H1 (cell line): ENCODE data around the gene ARHGAP1. TPM values are rescaled to one million over a fixed set of nuclear protein-coding genes. Genes with fewer than 3 reads are reported as not detected.

Experiments
- ASH2L ChIP-seq: fragments of 200-600, 300-600 bp; sonication (generic); IDR thresholded peaks from one replicate; pipeline ENCODE4 v1.7.1; 2017; ENCODE audit warnings: low read length
- CBX5 ChIP-seq: fragments of 300-800, 300-1000 bp; sonication (generic); IDR thresholded peaks from 2 replicates; pipeline ENCODE4 v1.7.1; 2016; ENCODE audit warnings: antibody characterized with exemption, low read length, low read depth
- CHD7 ChIP-seq: fragments of 300-600 bp; sonication (generic); IDR thresholded peaks from 2 replicates; pipeline ENCODE4 v1.7.1; 2012; ENCODE audit warnings: low read length, moderate library complexity, mild to moderate bottlenecking, inconsistent platforms; ENCODE audit not compliant: insufficient replicate concordance
- CREB1 ChIP-seq: IDR thresholded peaks from 2 replicates; pipeline ENCODE4 v1.6.1; 2012; ENCODE audit warnings: inconsistent platforms
- FOSL1 ChIP-seq: IDR thresholded peaks from 2 replicates; pipeline ENCODE4 v1.6.1; 2011; ENCODE audit warnings: mild to moderate bottlenecking, low read depth, low read length, moderate library complexity; ENCODE audit not compliant: insufficient read depth
- JUND ChIP-seq: IDR thresholded peaks from 2 replicates; pipeline ENCODE4 v1.6.1; 2011; ENCODE audit warnings: mild to moderate bottlenecking, improper control_type of control experiment, low read length
- POLR2AphosphoS5 ChIP-seq: IDR thresholded peaks from 2 replicates; pipeline ENCODE4 v1.6.1; 2011; ENCODE audit warnings: low read depth, low read length
- SP1 ChIP-seq: IDR thresholded peaks from 2 replicates; pipeline ENCODE4 v1.6.1; 2011; ENCODE audit warnings: low read depth, low read length
- SP2 ChIP-seq: IDR thresholded peaks from 2 replicates; pipeline ENCODE4 v1.6.1; 2012; ENCODE audit warnings: mild to moderate bottlenecking, low read length, inconsistent platforms
- TCF12 ChIP-seq: IDR thresholded peaks from 2 replicates; pipeline ENCODE4 v1.6.1; 2011; ENCODE audit warnings: low read depth, mild to moderate bottlenecking, low read length
- polyA plus RNA-seq, 7 experiments: library from polyadenylated mRNA; depleted of rRNA in 3 of 7; stranded (reverse) in 5 of 7; unstranded in 2 of 7; fragments of >200 nt in 5 of 7; fragments of 200-250 nt in 2 of 7; gene quantifications; 1 replicate in 5 of 7; 2 replicates in 1 of 7; 4 replicates in 1 of 7; pipeline versions ENCODE4 v1.2.1 to v1.2.3, GENCODE V29; 2011 to 2013; ENCODE audit warnings: missing spikeins in 2 of 7, mixed read lengths in 2 of 7
- total RNA-seq: library from RNA; stranded (reverse); fragmentation: NEBNext Ultra II Directional; extraction: Animal tissue kit (Norgen Biotek cat#: 25700); gene quantifications from 2 replicates; pipeline ENCODE4 v1.2.1, GENCODE V29; 2021

The ARHGAP1 gene
- total and polyA plus RNA-seq, 2 of the 8 experiments (the other 6 are each of a cell fraction or from before 2014, with no cell fraction given), result 28.6 to 58.8 TPM

GRCh38 chr11:46736146-46736545 is 35.7 kb upstream of the ARHGAP1 start (continued):
- no peak for TF ChIP-seq CHD7
- TF ChIP-seq TCF12, result no peak
- no peak for TF ChIP-seq CREB1
- no peak for TF ChIP-seq POLR2AphosphoS5
- no peak for TF ChIP-seq FOSL1
- TF ChIP-seq SP2, result no peak
- no peak for TF ChIP-seq JUND
- no peak for TF ChIP-seq ASH2L
- TF ChIP-seq SP1, result no peak
- no peak for TF ChIP-seq CBX5
